HEK293 (cell line): Measurements from ENCODE around the gene ZNF385C.

ENCODE experiments used
- CTCF ChIA-PET: fragments of 350-600 bp; formaldehyde crosslinking; extraction: SDS; loops from one replicate; lab custom pipeline; 2021; ENCODE audit warnings: antibody characterized with exemption; lab: Yijun Ruan, JAX
- POLR2A ChIA-PET: fragments of 300-600 bp; formaldehyde crosslinking; extraction: SDS; loops from one replicate; lab custom pipeline; 2020; ENCODE audit warnings: antibody characterized with exemption, inconsistent platforms; lab: Yijun Ruan, JAX
- H3K27ac ChIP-seq: fragments of 200-500 bp; sonication (Bioruptor generic); 2 replicates; pipeline ENCODE4 v1.5.1; 2014; ENCODE audit warnings: low read depth, low read length, control low read depth, inconsistent platforms; ENCODE audit errors: extremely low read depth
- H3K36me3 ChIP-seq, 2 experiments: fragments of 200-500 bp in 1 of 2; sonication (Bioruptor generic) in 1 of 2; 1 replicate in 1 of 2; 2 replicates in 1 of 2; pipeline ENCODE4 v1.5.1; 2014 to 2017; ENCODE audit warnings: inconsistent platforms in 2 of 2, low read length in 2 of 2; ENCODE audit not compliant: control insufficient read depth in 2 of 2, insufficient read depth in 1 of 2
- H3K4me1 ChIP-seq: fragments of 200-500 bp; sonication (Bioruptor generic); 2 replicates; pipeline ENCODE4 v1.5.1; 2014; ENCODE audit warnings: mild to moderate bottlenecking, low read length, inconsistent platforms; ENCODE audit not compliant: control insufficient read depth, insufficient read depth
- H3K4me3 ChIP-seq: 2 replicates; pipeline ENCODE4 v1.5.1; 2011; ENCODE audit warnings: low read depth, mild to moderate bottlenecking, control low read depth, low read length, moderate library complexity
- H3K9me3 ChIP-seq: fragments of 200-500 bp; sonication (Bioruptor generic); 2 replicates; pipeline ENCODE4 v1.5.1; 2014; ENCODE audit warnings: low read depth, low read length, inconsistent platforms; ENCODE audit not compliant: control insufficient read depth, insufficient read depth
- PBX3 ChIP-seq: sonication (generic); formaldehyde crosslinking; IDR thresholded peaks from 2 replicates; pipeline ENCODE4 v1.8.1; 2022; ENCODE audit warnings: mild to moderate bottlenecking, moderate library complexity, missing genetic modification reagents
- SCRT1 ChIP-seq: fragments of 450-650 bp; formaldehyde crosslinking; IDR thresholded peaks from 2 replicates; pipeline ENCODE4 v1.5.1; 2016; ENCODE audit warnings: missing biosample characterization, missing genetic modification characterization, borderline replicate concordance
- SETDB1 ChIP-seq: IDR thresholded peaks from one replicate; pipeline ENCODE4 v1.6.1; 2017; ENCODE audit warnings: mild to moderate bottlenecking, low read length, moderate library complexity, mixed read lengths; ENCODE audit not compliant: insufficient read length
- ZBTB48 ChIP-seq: fragments of 450-650 bp; formaldehyde crosslinking; IDR thresholded peaks from 2 replicates; pipeline ENCODE4 v1.5.1; 2016; ENCODE audit warnings: missing biosample characterization, missing genetic modification characterization
- ZNF132 ChIP-seq: fragments of 450-650 bp; formaldehyde crosslinking; IDR thresholded peaks from 2 replicates; pipeline ENCODE4 v1.5.1; 2017; ENCODE audit warnings: missing biosample characterization, missing genetic modification characterization, borderline replicate concordance
- ZNF148 ChIP-seq: fragments of 450-650 bp; formaldehyde crosslinking; IDR thresholded peaks from 2 replicates; pipeline ENCODE4 v1.5.0; 2017; ENCODE audit warnings: missing biosample characterization, missing genetic modification characterization, borderline replicate concordance
- ZNF16 ChIP-seq: fragments of 450-650 bp; formaldehyde crosslinking; IDR thresholded peaks from 2 replicates; pipeline ENCODE4 v1.5.1; 2016; ENCODE audit warnings: low read depth, missing biosample characterization, missing genetic modification characterization
- ZNF214 ChIP-seq: fragments of 450-650 bp; formaldehyde crosslinking; IDR thresholded peaks from 2 replicates; pipeline ENCODE4 v1.5.1; 2017; ENCODE audit warnings: missing biosample characterization, mild to moderate bottlenecking, missing genetic modification characterization, borderline replicate concordance
- ZNF26 ChIP-seq: fragments of 450-650 bp; formaldehyde crosslinking; IDR thresholded peaks from 2 replicates; pipeline ENCODE4 v1.5.1; 2016; ENCODE audit warnings: missing biosample characterization, missing genetic modification characterization
- ZNF280D ChIP-seq: fragments of 450-650 bp; formaldehyde crosslinking; IDR thresholded peaks from 2 replicates; pipeline ENCODE4 v1.5.1; 2016; ENCODE audit warnings: missing biosample characterization, missing genetic modification characterization
- ZNF362 ChIP-seq: fragments of 450-650 bp; formaldehyde crosslinking; IDR thresholded peaks from 2 replicates; pipeline ENCODE4 v1.5.1; 2016; ENCODE audit warnings: missing biosample characterization, missing genetic modification characterization
- ZNF416 ChIP-seq: fragments of 450-650 bp; formaldehyde crosslinking; IDR thresholded peaks from 2 replicates; pipeline ENCODE4 v1.5.1; 2016; ENCODE audit warnings: missing biosample characterization, missing genetic modification characterization
- ZNF521 ChIP-seq: fragments of 450-650 bp; formaldehyde crosslinking; IDR thresholded peaks from 2 replicates; pipeline ENCODE4 v1.5.1; 2017; ENCODE audit warnings: missing biosample characterization, mild to moderate bottlenecking, missing genetic modification characterization
- ZNF571 ChIP-seq: fragments of 450-650 bp; formaldehyde crosslinking; IDR thresholded peaks from 2 replicates; pipeline ENCODE4 v1.5.0; 2017; ENCODE audit warnings: missing biosample characterization, missing genetic modification characterization
- ZNF600 ChIP-seq: fragments of 450-650 bp; formaldehyde crosslinking; IDR thresholded peaks from 2 replicates; pipeline ENCODE4 v1.5.1; 2016; ENCODE audit warnings: missing biosample characterization, missing genetic modification characterization
- ZNF610 ChIP-seq: fragments of 450-650 bp; formaldehyde crosslinking; IDR thresholded peaks from 2 replicates; pipeline ENCODE4 v1.5.1; 2016; ENCODE audit warnings: missing biosample characterization, missing genetic modification characterization, borderline replicate concordance
- ZNF792 ChIP-seq: fragments of 450-650 bp; formaldehyde crosslinking; IDR thresholded peaks from 2 replicates; pipeline ENCODE4 v1.5.1; 2016; ENCODE audit warnings: missing biosample characterization, missing genetic modification characterization
- ZSCAN23 ChIP-seq: fragments of 450-650 bp; formaldehyde crosslinking; IDR thresholded peaks from 2 replicates; pipeline ENCODE4 v1.5.1; 2016; ENCODE audit warnings: missing biosample characterization, missing genetic modification characterization
- TF ChIP-seq, protein P1 (sequence below): fragments of 450-650 bp; formaldehyde crosslinking; IDR thresholded peaks from 2 replicates; pipeline ENCODE4 v1.5.1; 2016; ENCODE audit warnings: missing biosample characterization, missing genetic modification characterization

The ZNF385C gene

GRCh38 chr17:41986634-41987033 lies 111.6 kb downstream of the ZNF385C start (continued):
- TF ChIP-seq ZNF280D (tag by site-specific recombination) (no peak), ZNF214 (tag by site-specific recombination) (no peak), ZNF521 (no peak)
- TF ChIP-seq, protein P1, sequence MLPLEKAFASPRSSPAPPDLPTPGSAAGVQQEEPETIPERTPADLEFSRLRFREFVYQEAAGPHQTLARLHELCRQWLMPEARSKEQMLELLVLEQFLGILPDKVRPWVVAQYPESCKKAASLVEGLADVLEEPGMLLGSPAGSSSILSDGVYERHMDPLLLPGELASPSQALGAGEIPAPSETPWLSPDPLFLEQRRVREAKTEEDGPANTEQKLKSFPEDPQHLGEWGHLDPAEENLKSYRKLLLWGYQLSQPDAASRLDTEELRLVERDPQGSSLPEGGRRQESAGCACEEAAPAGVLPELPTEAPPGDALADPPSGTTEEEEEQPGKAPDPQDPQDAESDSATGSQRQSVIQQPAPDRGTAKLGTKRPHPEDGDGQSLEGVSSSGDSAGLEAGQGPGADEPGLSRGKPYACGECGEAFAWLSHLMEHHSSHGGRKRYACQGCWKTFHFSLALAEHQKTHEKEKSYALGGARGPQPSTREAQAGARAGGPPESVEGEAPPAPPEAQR = no peak

GRCh38 chr17:41985919-41986318 lies 112.4 kb downstream of the ZNF385C start:
- TF ChIP-seq ZNF600 (tag by site-specific recombination) (0 out of 2 replicates have a peak, but pooled peaks have one; percentile 12), ZNF362 (tag by site-specific recombination) (peak; percentile 90), PBX3 (CRISPR knock-in tag) (no peak)
- H3K9me3 ChIP-seq = no peaks in the 10 kb centered on the region
- POLR2A ChIA-PET = interaction anchor here (1.0 to 1.2 kb wide), 3 partner anchors 11 to 20 kb away, joined by 3 to 5 read pairs (median 3); no protein-coding TSS in a partner anchor
- no peaks in the 10 kb centered on the region for H3K4me1 ChIP-seq
- CTCF ChIA-PET = interaction anchor here (0.5 to 1.2 kb wide), 2 partner anchors 13 to 1500 kb away, joined by 3 read pairs; no protein-coding TSS in a partner anchor
- H3K4me3 ChIP-seq = no peak overlapping the region
- peaks cover 94 to 98% of the 10 kb centered on the region in 2 experiments for H3K36me3 ChIP-seq
- H3K27ac ChIP-seq = no peak overlapping the region

DNA sequence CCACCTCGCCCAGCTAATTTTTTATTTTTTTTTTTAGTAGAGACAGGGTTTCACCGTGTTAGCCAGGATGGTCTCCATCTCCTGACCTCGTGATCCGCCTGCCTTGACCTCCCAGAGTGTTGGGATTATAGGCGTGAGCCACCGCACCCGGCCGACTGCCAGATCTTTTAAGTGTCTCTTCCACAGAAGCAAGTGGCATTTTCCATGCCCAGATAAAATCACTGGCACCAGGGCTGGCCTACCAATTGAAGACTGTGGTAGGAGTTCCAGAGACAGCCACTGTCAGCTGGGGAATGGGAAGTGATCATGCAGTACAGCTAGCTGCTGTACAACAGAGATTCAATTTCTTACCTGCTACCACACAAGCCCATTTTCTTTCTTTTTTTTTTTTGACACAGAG lies 113.8 kb downstream of the ZNF385C start:
- H3K27ac ChIP-seq = no peak overlapping the region
- peaks cover 91 to 96% of the 10 kb centered on the region in 2 experiments for H3K36me3 ChIP-seq
- ChIA-PET CTCF (no interaction called here), POLR2A (interaction anchor here (0.5 to 0.6 kb wide), 2 partner anchors 13 to 581 kb away, joined by 3 to 4 read pairs; no protein-coding TSS in a partner anchor)
- no peak overlapping the region for H3K4me3 ChIP-seq
- no peak for TF ChIP-seq SCRT1 (tag by site-specific recombination)
- no peak for TF ChIP-seq ZNF792 (tag by site-specific recombination)
- TF ChIP-seq ZSCAN23 (tag by site-specific recombination) = no peak
- TF ChIP-seq ZNF610 = no peak
- TF ChIP-seq ZBTB48 (tag by site-specific recombination) = no peak
- no peak for TF ChIP-seq ZNF416
- TF ChIP-seq ZNF148 = no peak
- no peak for TF ChIP-seq ZNF571 (tag by site-specific recombination)
- no peak for TF ChIP-seq ZNF26
- TF ChIP-seq ZNF16 (tag by site-specific recombination) = no peak
- no peak for TF ChIP-seq ZNF132 (tag by site-specific recombination)
- TF ChIP-seq ZNF362 (tag by site-specific recombination) = no peak
- no peak for TF ChIP-seq SETDB1
- no peaks in the 10 kb centered on the region for H3K9me3 ChIP-seq
- no peaks in the 10 kb centered on the region for H3K4me1 ChIP-seq
